DOHH2 (cell line): ENCODE results near the gene RPL19.

Experiments
- H3F3A ChIP-seq: fragments of 200-600 bp; sonication (generic), shearing (Covaris generic); 2 replicates; pipeline ENCODE4 v1.6.0; 2016; ENCODE audit warnings: antibody characterized with exemption, mild to moderate bottlenecking; ENCODE audit not compliant: control insufficient read depth, insufficient read depth
- H3K27ac ChIP-seq: fragments of 200-600 bp; sonication (generic); 2 replicates; pipeline ENCODE4 v1.5.1; 2014; ENCODE audit warnings: low read depth, mild to moderate bottlenecking, low read length, moderate library complexity
- H3K27me3 ChIP-seq: fragments of 200-600 bp; sonication (generic); 2 replicates; pipeline ENCODE4 v1.6.1; 2014; ENCODE audit warnings: mild to moderate bottlenecking, low read length, mixed read lengths; ENCODE audit not compliant: control insufficient read depth
- H3K36me3 ChIP-seq: fragments of 200-600 bp; sonication (generic); 2 replicates; pipeline ENCODE4 v1.6.1; 2014; ENCODE audit warnings: mild to moderate bottlenecking, low read length, moderate library complexity, mixed read lengths; ENCODE audit not compliant: control insufficient read depth
- H3K4me1 ChIP-seq: fragments of 200-600 bp; sonication (generic); 2 replicates; pipeline ENCODE4 v1.6.1; 2014; ENCODE audit warnings: mild to moderate bottlenecking, low read length, mixed read lengths; ENCODE audit not compliant: control insufficient read depth
- H3K4me2 ChIP-seq: fragments of 200-600 bp; sonication (generic); 2 replicates; pipeline ENCODE4 v1.6.0; 2014; ENCODE audit warnings: mild to moderate bottlenecking, low read length, moderate library complexity
- H3K4me3 ChIP-seq: fragments of 200-600 bp; sonication (generic); 2 replicates; pipeline ENCODE4 v1.5.1; 2014; ENCODE audit warnings: mild to moderate bottlenecking, low read length, mixed read lengths
- H3K79me2 ChIP-seq: fragments of 200-600 bp; sonication (generic); 2 replicates; pipeline ENCODE4 v1.6.1; 2014; ENCODE audit warnings: mild to moderate bottlenecking, low read length, mixed read lengths; ENCODE audit not compliant: control insufficient read depth
- H3K9me2 ChIP-seq: fragments of 200-600 bp; sonication (generic); replicated peaks from 2 replicates; pipeline ENCODE4 v1.6.1; 2014; ENCODE audit warnings: mild to moderate bottlenecking, low read length, mixed read lengths; ENCODE audit not compliant: control insufficient read depth
- H3K9me3 ChIP-seq: fragments of 200-600 bp; sonication (generic); 2 replicates; pipeline ENCODE4 v1.6.1; 2014; ENCODE audit warnings: antibody characterized with exemption, low read length, mixed read lengths; ENCODE audit not compliant: control insufficient read depth, insufficient read depth
- H4K20me1 ChIP-seq: fragments of 200-600 bp; sonication (generic); 2 replicates; pipeline ENCODE4 v1.6.0; 2014; ENCODE audit warnings: low read depth, mild to moderate bottlenecking, antibody characterized with exemption, low read length, moderate library complexity; ENCODE audit not compliant: control insufficient read depth, insufficient read depth
- CTCF ChIP-seq: fragments of 200-600 bp; sonication (generic); IDR thresholded peaks from one replicate; pipeline ENCODE4 v1.5.1; 2014; ENCODE audit warnings: antibody characterized with exemption, mild to moderate bottlenecking, low read depth, low read length; ENCODE audit not compliant: poor library complexity, severe bottlenecking
- EZH2phosphoT487 ChIP-seq: fragments of 200-600 bp; sonication (generic); IDR thresholded peaks from 2 replicates; pipeline ENCODE4 v1.6.1; 2017; ENCODE audit warnings: borderline replicate concordance, mild to moderate bottlenecking, antibody characterized with exemption, low read length, moderate library complexity, mixed read lengths

Gene RPL19

GRCh38 chr17:39209317-39210092, 9.4 kb downstream of the RPL19 start:
- Histone ChIP-seq H3K9me3 (no peaks in the 10 kb centered on the region), H3K4me2 (peak overlapping the region; percentile 86), H3K4me1 (peaks cover 59% of the 10 kb centered on the region), H3K27ac (peak overlapping the region; percentile 94), H3F3A (peaks cover 33% of the 10 kb centered on the region), H3K4me3 (peak overlapping the region; percentile 73), H3K79me2 (no peaks in the 10 kb centered on the region), H3K27me3 (no peaks in the 10 kb centered on the region), H4K20me1 (no peaks in the 10 kb centered on the region), H3K36me3 (peaks cover 7% of the 10 kb centered on the region), H3K9me2 (no peaks in the 10 kb centered on the region)
- TF ChIP-seq CTCF (no peak), EZH2phosphoT487 (no peak)

- Histone ChIP-seq H3K79me2 (no peaks in the 10 kb centered on the region), H3K4me2 (peak overlapping the region; percentile 86), H3K36me3 (peaks cover 2% of the 10 kb centered on the region), H3K9me3 (no peaks in the 10 kb centered on the region), H4K20me1 (no peaks in the 10 kb centered on the region), H3K27ac (peak overlapping the region; percentile 94), H3K4me1 (peaks cover 53% of the 10 kb centered on the region), H3K27me3 (no peaks in the 10 kb centered on the region; the same call in 1 of the 2 replicates), H3K9me2 (no peaks in the 10 kb centered on the region), H3K4me3 (peak overlapping the region; percentile 73), H3F3A (peaks cover 28% of the 10 kb centered on the region)
- no peak for TF ChIP-seq CTCF
- TF ChIP-seq EZH2phosphoT487: no peak
Measured at GRCh38 chr17:39210093-39210434, 10.0 kb downstream of the RPL19 start.

GRCh38 chr17:39212195-39212810, 12.2 kb downstream of the RPL19 start:
- no peaks in the 10 kb centered on the region for H4K20me1 ChIP-seq
- no peak overlapping the region for H3K27ac ChIP-seq
- H3F3A ChIP-seq: peaks cover 18% of the 10 kb centered on the region
- peaks cover 4% of the 10 kb centered on the region for H3K27me3 ChIP-seq
- H3K9me3 ChIP-seq: no peaks in the 10 kb centered on the region
- peaks cover 43% of the 10 kb centered on the region for H3K4me1 ChIP-seq
- H3K4me3 ChIP-seq: no peak overlapping the region
- H3K4me2 ChIP-seq: no peak overlapping the region
- no peak for TF ChIP-seq EZH2phosphoT487
- no peak for TF ChIP-seq CTCF
- no peaks in the 10 kb centered on the region for H3K79me2 ChIP-seq
- H3K36me3 ChIP-seq: no peaks in the 10 kb centered on the region
- H3K9me2 ChIP-seq: no peaks in the 10 kb centered on the region
